AG04450 (cell line): Measurements from ENCODE around the gene SIGLEC1. TPM values are rescaled to one million over a fixed set of nuclear protein-coding genes. Genes with fewer than 3 reads are reported as not detected.

Experiments used
- CTCF ChIA-PET: fragments of 300-600, 350-600 bp; formaldehyde crosslinking; extraction: SDS; loops from one replicate; lab custom pipeline; 2022; ENCODE audit warnings: antibody characterized with exemption, inconsistent platforms; lab: Charles Lee
- POLR2A ChIA-PET: fragments of 350-600 bp; formaldehyde crosslinking; extraction: SDS; loops from one replicate; lab custom pipeline; 2021; ENCODE audit warnings: antibody characterized with exemption, inconsistent platforms; lab: Yijun Ruan, JAX
- DNase-seq: peaks from one replicate; pipeline ENCODE4 v3.0.0-alpha.2; 2011; ENCODE audit warnings: low read depth, low spot score
- H3K27ac ChIP-seq: one replicate; pipeline ENCODE4 v1.5.1; 2012; ENCODE audit warnings: low read depth, low read length, control low read depth
- H3K27me3 ChIP-seq: one replicate; pipeline ENCODE4 v1.6.0; 2012; ENCODE audit warnings: low read length; ENCODE audit not compliant: control insufficient read depth, insufficient read depth
- H3K4me3 ChIP-seq: 2 replicates; pipeline ENCODE4 v1.5.1; 2011; ENCODE audit warnings: mild to moderate bottlenecking, low read depth, low read length, control low read depth
- H3K9me3 ChIP-seq: 2 replicates; pipeline ENCODE4 v1.5.1; 2012; ENCODE audit warnings: low read length; ENCODE audit not compliant: control insufficient read depth, insufficient read depth
- CTCF ChIP-seq: IDR thresholded peaks from 2 replicates; pipeline ENCODE4 v1.5.1; 2011; ENCODE audit warnings: low read depth, low read length, control low read depth, inconsistent platforms
- polyA plus RNA-seq: library from polyadenylated mRNA; depleted of rRNA; stranded (reverse); fragments of >200 nt; gene quantifications from 2 replicates; pipeline ENCODE4 v1.2.3, GENCODE V29; 2011

SIGLEC1 gene
- polyA plus RNA-seq, 1 experiment = not detected

- H3K4me3 ChIP-seq = no peak overlapping the region
- POLR2A ChIA-PET = no interaction called here
- H3K9me3 ChIP-seq = no peaks in the 10 kb centered on the region; the same call in 1 of the 2 replicates
- CTCF ChIA-PET = interaction anchor here (3.0 kb wide), 1 partner anchor 40 kb away, joined by 11 read pairs; no protein-coding TSS in a partner anchor
- H3K27ac ChIP-seq = no peak overlapping the region
- no peak for TF ChIP-seq CTCF
- DNase-seq = no peak
- no peaks in the 10 kb centered on the region for H3K27me3 ChIP-seq
Observed at GRCh38 chr20:3670945-3671344, 41.5 kb downstream of the SIGLEC1 start.

GRCh38 chr20:3670511-3670910 lies 41.9 kb downstream of the SIGLEC1 start:
- POLR2A ChIA-PET = no interaction called here
- Histone ChIP-seq H3K27me3 (no peaks in the 10 kb centered on the region), H3K9me3 (no peaks in the 10 kb centered on the region; the same call in 1 of the 2 replicates), H3K27ac (no peak overlapping the region), H3K4me3 (no peak overlapping the region)
- no peak for DNase-seq
- CTCF ChIA-PET = interaction anchor here (3.0 kb wide), 1 partner anchor 40 kb away, joined by 11 read pairs; no protein-coding TSS in a partner anchor
- peak; percentile 38; the same call in 1 of the 2 replicates for TF ChIP-seq CTCF

- no peak for DNase-seq
- Histone ChIP-seq H3K27me3 (no peaks in the 10 kb centered on the region), H3K4me3 (no peak overlapping the region), H3K9me3 (no peaks in the 10 kb centered on the region; the same call in 1 of the 2 replicates), H3K27ac (no peak overlapping the region)
- ChIA-PET POLR2A (no interaction called here), CTCF (interaction anchor here (3.0 kb wide), 1 partner anchor 41 kb away, joined by 11 read pairs; no protein-coding TSS in a partner anchor)
- no peak for TF ChIP-seq CTCF
Observed at GRCh38 chr20:3669710-3670367, 42.6 kb downstream of the SIGLEC1 start.

GRCh38 chr20:3667434-3668037 lies 44.9 kb downstream of the SIGLEC1 start:
- Histone ChIP-seq H3K27ac (no peak overlapping the region), H3K4me3 (no peak overlapping the region), H3K9me3 (no peaks in the 10 kb centered on the region; the same call in 1 of the 2 replicates), H3K27me3 (peaks cover 7% of the 10 kb centered on the region)
- CTCF ChIA-PET = interaction anchor here (0.8 to 1.7 kb wide), 3 partner anchors 9 to 48 kb away, joined by 6 to 10 read pairs (median 7); no protein-coding TSS in a partner anchor
- no peak for TF ChIP-seq CTCF
- DNase-seq = no peak
- POLR2A ChIA-PET = no interaction called here

GRCh38 chr20:3663858-3664257 lies 48.5 kb downstream of the SIGLEC1 start:
- POLR2A ChIA-PET = no interaction called here
- Histone ChIP-seq H3K27ac (no peak overlapping the region), H3K4me3 (no peak overlapping the region), H3K27me3 (peaks cover 36% of the 10 kb centered on the region), H3K9me3 (peaks cover 3% of the 10 kb centered on the region; the same call in 1 of the 2 replicates)
- no peak for DNase-seq
- CTCF ChIA-PET = no interaction called here
- TF ChIP-seq CTCF = no peak
